HepG2 (cell line): ENCODE data around the gene MSMO1. TPM values are rescaled to one million over a fixed set of nuclear protein-coding genes. Genes with fewer than 3 reads are reported as not detected.

ENCODE experiments used
- ARID4A ChIP-seq: sonication (generic); formaldehyde crosslinking; IDR thresholded peaks from 2 replicates; pipeline ENCODE4 v1.5.0; 2020; ENCODE audit warnings: mild to moderate bottlenecking, missing genetic modification reagents, borderline replicate concordance
- ELF3 ChIP-seq: IDR thresholded peaks from 2 replicates; pipeline ENCODE4 v1.6.1; 2016; ENCODE audit warnings: missing genetic modification reagents, missing compliant biosample characterization
- ERF ChIP-seq: IDR thresholded peaks from 2 replicates; pipeline ENCODE4 v1.6.1; 2018; ENCODE audit warnings: missing biosample characterization, missing genetic modification reagents
- FOXP4 ChIP-seq: sonication (generic); formaldehyde crosslinking; IDR thresholded peaks from 2 replicates; pipeline ENCODE4 v1.4.0; 2020; ENCODE audit warnings: missing genetic modification reagents
- GATAD2A ChIP-seq: IDR thresholded peaks from 2 replicates; pipeline ENCODE4 v1.6.1; 2016
- KLF16 ChIP-seq, 2 experiments: sonication (generic) in 1 of 2; formaldehyde crosslinking in 1 of 2; IDR thresholded peaks; 2 replicates each; pipeline versions ENCODE4 v1.6.1 to v1.8.0; 2016 to 2023; ENCODE audit warnings: missing genetic modification reagents in 2 of 2, missing compliant biosample characterization in 1 of 2
- MED13 ChIP-seq: sonication (generic); formaldehyde crosslinking; IDR thresholded peaks from 2 replicates; pipeline ENCODE4 v1.5.0; 2020; ENCODE audit warnings: missing genetic modification reagents
- POLR2AphosphoS2 ChIP-seq: IDR thresholded peaks from 2 replicates; pipeline ENCODE4 v1.6.1; 2011; ENCODE audit warnings: low read depth, low read length, improper control_type of control experiment
- TERF1 ChIP-seq: sonication (generic); formaldehyde crosslinking; IDR thresholded peaks from 2 replicates; pipeline ENCODE4 v1.8.0; 2022; ENCODE audit warnings: mild to moderate bottlenecking, missing genetic modification reagents, moderate library complexity
- ZFYVE20 ChIP-seq: sonication (generic); formaldehyde crosslinking; IDR thresholded peaks from 2 replicates; pipeline ENCODE4 v1.8.0; 2023; ENCODE audit warnings: low read depth, mild to moderate bottlenecking, moderate library complexity, missing genetic modification reagents, borderline replicate concordance
- ZNF136 ChIP-seq: sonication (generic); formaldehyde crosslinking; IDR thresholded peaks from 2 replicates; pipeline ENCODE4 v1.8.1; 2022; ENCODE audit warnings: low read depth, mild to moderate bottlenecking, moderate library complexity, missing genetic modification reagents
- ZNF138 ChIP-seq: sonication (generic); formaldehyde crosslinking; IDR thresholded peaks from 2 replicates; pipeline ENCODE4 v1.5.0; 2020; ENCODE audit warnings: mild to moderate bottlenecking, low read depth, missing genetic modification reagents
- ZNF501 ChIP-seq: sonication (generic); formaldehyde crosslinking; IDR thresholded peaks from 2 replicates; pipeline ENCODE4 v1.5.1; 2020; ENCODE audit warnings: mild to moderate bottlenecking, moderate library complexity, missing genetic modification reagents
- ZNF740 ChIP-seq: sonication (generic); formaldehyde crosslinking; IDR thresholded peaks from 2 replicates; pipeline ENCODE4 v1.4.0; 2020; ENCODE audit warnings: missing genetic modification reagents
- ZNF775 ChIP-seq: sonication (generic); formaldehyde crosslinking; IDR thresholded peaks from 2 replicates; pipeline ENCODE4 v1.4.0; 2020; ENCODE audit warnings: missing genetic modification reagents, mild to moderate bottlenecking, moderate library complexity, borderline replicate concordance
- polyA plus RNA-seq, 8 experiments: library from polyadenylated mRNA; depleted of rRNA in 3 of 8; stranded (reverse) in 7 of 8; unstranded in 1 of 8; fragments of >200 nt; fragmentation: Illumina TruSeq in 4 of 8; extraction: Trizol in 4 of 8; gene quantifications; 2 replicates each; pipeline versions ENCODE4 v1.2.1 to v1.2.3, GENCODE V29; 2011 to 2016; ENCODE audit warnings: low read depth in 4 of 8, missing spikeins in 1 of 8, mixed read lengths in 1 of 8; ENCODE audit not compliant: insufficient read depth in 1 of 8
- total RNA-seq, 5 experiments: library from RNA; depleted of rRNA; stranded (reverse); fragments of >200 nt; fragmentation: Illumina TruSeq; extraction: Trizol; gene quantifications; 2 replicates each; pipeline ENCODE4 v1.2.3, GENCODE V29; 2016; ENCODE audit warnings: low read depth in 1 of 5
- TF ChIP-seq, protein P1 (sequence below): sonication (generic); formaldehyde crosslinking; IDR thresholded peaks from 2 replicates; pipeline ENCODE4 v1.5.1; 2020; ENCODE audit warnings: mild to moderate bottlenecking, missing genetic modification reagents, moderate library complexity

Gene MSMO1
- total and polyA plus RNA-seq, 2 of the 13 experiments (the other 11 are each of a cell fraction or from before 2014, with no cell fraction given): 98.1 to 216 TPM

DNA sequence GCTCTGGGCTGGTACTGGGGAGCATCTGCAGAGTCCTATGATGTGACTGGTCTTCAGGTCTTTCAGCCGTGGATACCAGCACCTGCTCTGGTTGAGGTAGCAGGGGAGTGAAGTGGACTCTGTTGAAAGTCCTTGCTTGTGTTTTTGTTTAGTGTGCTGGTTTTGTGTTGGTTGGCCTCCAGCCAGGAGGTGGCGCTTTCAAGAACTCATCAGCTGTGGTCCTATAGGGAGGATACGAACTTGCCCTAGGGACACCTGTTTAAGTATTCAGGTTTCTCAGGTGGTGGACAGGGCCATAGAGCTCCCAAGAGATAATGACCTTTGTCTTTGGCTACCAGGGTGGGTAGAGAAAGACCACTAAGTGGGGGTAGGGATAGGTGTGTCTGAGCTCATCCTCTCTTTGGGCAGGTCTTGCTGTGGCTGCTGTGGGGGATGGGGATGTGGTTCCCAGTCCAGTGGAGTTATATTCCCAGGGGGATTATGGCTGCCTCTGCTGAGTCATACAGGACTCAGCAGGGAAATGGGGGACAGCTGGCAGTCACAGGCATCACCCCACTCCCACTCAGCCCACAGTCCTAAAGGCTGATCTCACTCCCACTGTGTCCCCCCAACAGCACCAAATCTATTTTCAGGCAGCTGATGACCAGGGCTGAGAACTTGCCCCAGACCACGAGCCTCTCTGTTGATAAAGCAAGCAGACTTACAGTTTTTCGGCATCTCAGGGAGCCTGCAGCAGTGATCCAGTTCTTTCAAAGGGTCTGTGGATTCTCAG is 24.1 kb downstream of the MSMO1 start (continued):
- TF ChIP-seq FOXP4 (0 out of 2 replicates have a peak, but pooled peaks have one; percentile 22), ZNF740 (CRISPR knock-in tag) (no peak), ELF3 (no peak), MED13 (no peak), ZNF136 (CRISPR knock-in tag) (no peak), TERF1 (no peak), GATAD2A (CRISPR knock-in tag) (0 out of 2 replicates have a peak, but pooled peaks have one; percentile 21), POLR2AphosphoS2 (no peak), ZNF138 (CRISPR knock-in tag) (no peak), KLF16 (CRISPR knock-in tag; IDR thresholded peaks at IDR 0.05) (no peak), ERF (CRISPR knock-in tag) (0 out of 2 replicates have a peak, but pooled peaks have one; percentile 18), ARID4A (CRISPR knock-in tag) (peak; percentile 22; the same call in 1 of the 2 replicates), ZNF501 (0 out of 2 replicates have a peak, but pooled peaks have one; percentile 42), ZNF775 (CRISPR knock-in tag) (no peak), ZFYVE20 (CRISPR knock-in tag) (no peak)
- TF ChIP-seq, protein P1, sequence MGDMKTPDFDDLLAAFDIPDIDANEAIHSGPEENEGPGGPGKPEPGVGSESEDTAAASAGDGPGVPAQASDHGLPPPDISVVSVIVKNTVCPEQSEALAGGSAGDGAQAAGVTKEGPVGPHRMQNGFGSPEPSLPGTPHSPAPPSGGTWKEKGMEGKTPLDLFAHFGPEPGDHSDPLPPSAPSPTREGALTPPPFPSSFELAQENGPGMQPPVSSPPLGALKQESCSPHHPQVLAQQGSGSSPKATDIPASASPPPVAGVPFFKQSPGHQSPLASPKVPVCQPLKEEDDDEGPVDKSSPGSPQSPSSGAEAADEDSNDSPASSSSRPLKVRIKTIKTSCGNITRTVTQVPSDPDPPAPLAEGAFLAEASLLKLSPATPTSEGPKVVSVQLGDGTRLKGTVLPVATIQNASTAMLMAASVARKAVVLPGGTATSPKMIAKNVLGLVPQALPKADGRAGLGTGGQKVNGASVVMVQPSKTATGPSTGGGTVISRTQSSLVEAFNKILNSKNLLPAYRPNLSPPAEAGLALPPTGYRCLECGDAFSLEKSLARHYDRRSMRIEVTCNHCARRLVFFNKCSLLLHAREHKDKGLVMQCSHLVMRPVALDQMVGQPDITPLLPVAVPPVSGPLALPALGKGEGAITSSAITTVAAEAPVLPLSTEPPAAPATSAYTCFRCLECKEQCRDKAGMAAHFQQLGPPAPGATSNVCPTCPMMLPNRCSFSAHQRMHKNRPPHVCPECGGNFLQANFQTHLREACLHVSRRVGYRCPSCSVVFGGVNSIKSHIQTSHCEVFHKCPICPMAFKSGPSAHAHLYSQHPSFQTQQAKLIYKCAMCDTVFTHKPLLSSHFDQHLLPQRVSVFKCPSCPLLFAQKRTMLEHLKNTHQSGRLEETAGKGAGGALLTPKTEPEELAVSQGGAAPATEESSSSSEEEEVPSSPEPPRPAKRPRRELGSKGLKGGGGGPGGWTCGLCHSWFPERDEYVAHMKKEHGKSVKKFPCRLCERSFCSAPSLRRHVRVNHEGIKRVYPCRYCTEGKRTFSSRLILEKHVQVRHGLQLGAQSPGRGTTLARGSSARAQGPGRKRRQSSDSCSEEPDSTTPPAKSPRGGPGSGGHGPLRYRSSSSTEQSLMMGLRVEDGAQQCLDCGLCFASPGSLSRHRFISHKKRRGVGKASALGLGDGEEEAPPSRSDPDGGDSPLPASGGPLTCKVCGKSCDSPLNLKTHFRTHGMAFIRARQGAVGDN (CRISPR knock-in tag): no peak
